ENCODE data around the gene RUBCNL. TPM values are rescaled to one million over a fixed set of nuclear protein-coding genes. Genes with fewer than 3 reads are reported as not detected.

The RUBCNL gene
- total RNA-seq, 4 donors from 2014 or later: 0.86 to 3.6 (median 1.4) TPM

- Histone ChIP-seq H3K36me3 (no peaks in the 10 kb centered on the region), H3K4me3 (no peak overlapping the region), H3K27me3 (no peaks in the 10 kb centered on the region), H3K4me1 (no peaks in the 10 kb centered on the region), H3K9me3 (no peaks in the 10 kb centered on the region), H3K27ac (replicated peaks in 1 of 4) (no peak overlapping the region)
- WGBS: 96% methylated on average over 1 of the region's 1 CpG
- no peak for DNase-seq (ENCODE audit: extremely low spot score)
- intact Hi-C loops (cut with DNase I): no loop called here
- TF ChIP-seq POLR2AphosphoS5 (IDR thresholded peaks at IDR 0.05): no peak
- no peak for TF ChIP-seq POLR2A (IDR thresholded peaks at IDR 0.05; ENCODE audit: low read depth)
- TF ChIP-seq CTCF (IDR thresholded peaks at IDR 0.05): no peak
- no peak for TF ChIP-seq EP300 (IDR thresholded peaks at IDR 0.05)
Observed at GRCh38 chr13:46340011-46340410, 47.0 kb downstream of the RUBCNL start.

- Histone ChIP-seq H3K36me3 (no peaks in the 10 kb centered on the region), H3K4me3 (no peak overlapping the region), H3K4me1 (no peaks in the 10 kb centered on the region), H3K27ac (replicated peaks in 1 of 4) (no peak overlapping the region), H3K9me3 (no peaks in the 10 kb centered on the region), H3K27me3 (no peaks in the 10 kb centered on the region)
- WGBS: 55% methylated on average over 10 of the region's 10 CpGs
- intact Hi-C loops (cut with DNase I): no loop called here
- no peak for TF ChIP-seq POLR2A (IDR thresholded peaks at IDR 0.05; ENCODE audit: low read depth)
- TF ChIP-seq EP300 (IDR thresholded peaks at IDR 0.05): no peak
- no peak for TF ChIP-seq POLR2AphosphoS5 (IDR thresholded peaks at IDR 0.05)
- DNase-seq (ENCODE audit: extremely low spot score): no peak
Observed at GRCh38 chr13:46339035-46339666, 47.9 kb downstream of the RUBCNL start.

- intact Hi-C loops (cut with DNase I): no loop called here
- H3K4me3 ChIP-seq: no peak overlapping the region
- no peaks in the 10 kb centered on the region for H3K36me3 ChIP-seq
- TF ChIP-seq POLR2A (IDR thresholded peaks at IDR 0.05; ENCODE audit: low read depth) (no peak), CTCF (IDR thresholded peaks at IDR 0.05) (no peak), EP300 (IDR thresholded peaks at IDR 0.05) (no peak), POLR2AphosphoS5 (IDR thresholded peaks at IDR 0.05) (no peak)
- H3K4me1 ChIP-seq: no peaks in the 10 kb centered on the region
- no peak overlapping the region for H3K27ac ChIP-seq (replicated peaks in 1 of 4)
- H3K27me3 ChIP-seq: no peaks in the 10 kb centered on the region
- DNase-seq (ENCODE audit: extremely low spot score): no peak
- WGBS: 65% methylated on average over 3 of the region's 3 CpGs
- no peaks in the 10 kb centered on the region for H3K9me3 ChIP-seq
Observed at GRCh38 chr13:46337700-46338099, 49.4 kb downstream of the RUBCNL start.

GRCh38 chr13:46334035-46334822, 52.8 kb downstream of the RUBCNL start:
- Histone ChIP-seq H3K27me3 (no peaks in the 10 kb centered on the region), H3K27ac (replicated peaks in 1 of 4) (no peak overlapping the region), H3K9me3 (no peaks in the 10 kb centered on the region), H3K36me3 (no peaks in the 10 kb centered on the region), H3K4me3 (no peak overlapping the region), H3K4me1 (no peaks in the 10 kb centered on the region)
- TF ChIP-seq POLR2AphosphoS5 (IDR thresholded peaks at IDR 0.05) (no peak), EP300 (IDR thresholded peaks at IDR 0.05) (no peak), CTCF (IDR thresholded peaks at IDR 0.05) (no peak), POLR2A (IDR thresholded peaks at IDR 0.05; ENCODE audit: low read depth) (no peak)
- WGBS: 78% methylated on average over 9 of the region's 10 CpGs
- DNase-seq (ENCODE audit: extremely low spot score): no peak
- intact Hi-C loops (cut with DNase I): no loop called here

GRCh38 chr13:46332772-46333171, 54.3 kb downstream of the RUBCNL start:
- H3K9me3 ChIP-seq: no peaks in the 10 kb centered on the region
- H3K4me1 ChIP-seq: no peaks in the 10 kb centered on the region
- no peaks in the 10 kb centered on the region for H3K36me3 ChIP-seq
- no peak overlapping the region for H3K27ac ChIP-seq (replicated peaks in 1 of 4)
- TF ChIP-seq POLR2AphosphoS5 (IDR thresholded peaks at IDR 0.05) (no peak), EP300 (IDR thresholded peaks at IDR 0.05) (no peak), POLR2A (IDR thresholded peaks at IDR 0.05; ENCODE audit: low read depth) (no peak), CTCF (IDR thresholded peaks at IDR 0.05) (no peak)
- 66% methylated on average over 5 of the region's 5 CpGs for WGBS
- H3K4me3 ChIP-seq: no peak overlapping the region
- no peak for DNase-seq (ENCODE audit: extremely low spot score)
- no peaks in the 10 kb centered on the region for H3K27me3 ChIP-seq
- intact Hi-C loops (cut with DNase I): no loop called here
